ENCODE measurements around the gene ATP5MG. TPM values are rescaled to one million over a fixed set of nuclear protein-coding genes. Genes with fewer than 3 reads are reported as not detected.

Gene ATP5MG
- total and polyA plus RNA-seq, 2 donors from 2014 or later, result 173 to 811 TPM

DNA sequence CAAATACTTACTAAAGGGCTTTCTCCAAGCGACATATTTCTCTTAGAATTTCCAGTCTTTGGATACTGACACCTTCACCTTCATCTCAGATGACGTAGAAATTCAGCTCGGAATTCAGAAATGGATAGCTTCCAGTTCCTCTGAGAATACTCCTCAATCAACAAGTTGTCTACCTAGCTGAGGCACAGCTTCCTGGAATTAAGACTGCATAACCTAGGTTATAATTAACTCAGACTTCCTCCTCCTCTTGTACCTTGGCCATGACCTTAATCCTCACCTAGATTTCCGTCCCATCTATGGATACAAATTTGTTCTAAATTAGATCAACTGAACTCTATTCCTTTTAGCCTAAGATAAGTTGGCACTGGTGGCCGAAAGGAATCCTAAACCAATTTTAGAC, 17.4 kb downstream of the ATP5MG start:
- H3K4me3 ChIP-seq (ENCODE audit: low read length in 3 of 3), result peak overlapping the region in 1 of 3 donors; percentile 47
- H3K9ac ChIP-seq (ENCODE audit: low read length in 3 of 3), result no peak overlapping the region
- peak; percentile 37 for FAIRE-seq
- no peaks in the 10 kb centered on the region for H3K27me3 ChIP-seq (ENCODE audit: control insufficient read depth, insufficient read depth, low read length)
- no peaks in the 10 kb centered on the region for H3K9me3 ChIP-seq (ENCODE audit: control insufficient read depth in 2 of 3, insufficient read depth in 1 of 3, low read length in 3 of 3)
- TF ChIP-seq, protein P1, sequence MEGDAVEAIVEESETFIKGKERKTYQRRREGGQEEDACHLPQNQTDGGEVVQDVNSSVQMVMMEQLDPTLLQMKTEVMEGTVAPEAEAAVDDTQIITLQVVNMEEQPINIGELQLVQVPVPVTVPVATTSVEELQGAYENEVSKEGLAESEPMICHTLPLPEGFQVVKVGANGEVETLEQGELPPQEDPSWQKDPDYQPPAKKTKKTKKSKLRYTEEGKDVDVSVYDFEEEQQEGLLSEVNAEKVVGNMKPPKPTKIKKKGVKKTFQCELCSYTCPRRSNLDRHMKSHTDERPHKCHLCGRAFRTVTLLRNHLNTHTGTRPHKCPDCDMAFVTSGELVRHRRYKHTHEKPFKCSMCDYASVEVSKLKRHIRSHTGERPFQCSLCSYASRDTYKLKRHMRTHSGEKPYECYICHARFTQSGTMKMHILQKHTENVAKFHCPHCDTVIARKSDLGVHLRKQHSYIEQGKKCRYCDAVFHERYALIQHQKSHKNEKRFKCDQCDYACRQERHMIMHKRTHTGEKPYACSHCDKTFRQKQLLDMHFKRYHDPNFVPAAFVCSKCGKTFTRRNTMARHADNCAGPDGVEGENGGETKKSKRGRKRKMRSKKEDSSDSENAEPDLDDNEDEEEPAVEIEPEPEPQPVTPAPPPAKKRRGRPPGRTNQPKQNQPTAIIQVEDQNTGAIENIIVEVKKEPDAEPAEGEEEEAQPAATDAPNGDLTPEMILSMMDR (IDR thresholded peaks at IDR 0.05; ENCODE audit: borderline replicate concordance, extremely low read depth, insufficient read depth), result no peak
- no peaks in the 10 kb centered on the region for H3K36me3 ChIP-seq (ENCODE audit: control insufficient read depth in 2 of 3, insufficient read depth in 3 of 3, low read length in 3 of 3)
- H3K4me1 ChIP-seq (ENCODE audit: control insufficient read depth in 2 of 3, insufficient read depth in 2 of 3, low read depth in 1 of 3, low read length in 3 of 3), result peaks cover 0 to 15% (median 0%) of the 10 kb centered on the region in 3 donors
- H3K27ac ChIP-seq (ENCODE audit: low read depth in 2 of 2, low read length in 2 of 2), result peak overlapping the region; percentile 39 to 51
- DNase-seq, result no peak
- intact Hi-C loops (cut with DNase I), result no loop called here

- no peak overlapping the region for H3K9ac ChIP-seq (ENCODE audit: low read length in 3 of 3)
- H3K4me1 ChIP-seq (ENCODE audit: control insufficient read depth in 2 of 3, insufficient read depth in 2 of 3, low read depth in 1 of 3, low read length in 3 of 3), result no peaks in the 10 kb centered on the region
- no peaks in the 10 kb centered on the region for H3K36me3 ChIP-seq (ENCODE audit: control insufficient read depth in 2 of 3, insufficient read depth in 3 of 3, low read length in 3 of 3)
- no peak for DNase-seq
- TF ChIP-seq, protein P1 (IDR thresholded peaks at IDR 0.05; ENCODE audit: borderline replicate concordance, extremely low read depth, insufficient read depth), result no peak
- FAIRE-seq, result no peak
- no peaks in the 10 kb centered on the region for H3K27me3 ChIP-seq (ENCODE audit: control insufficient read depth, insufficient read depth, low read length)
- intact Hi-C loops (cut with DNase I), result no loop called here
- no peaks in the 10 kb centered on the region for H3K9me3 ChIP-seq (ENCODE audit: control insufficient read depth in 2 of 3, insufficient read depth in 1 of 3, low read length in 3 of 3)
- no peak overlapping the region for H3K4me3 ChIP-seq (ENCODE audit: low read length in 3 of 3)
- H3K27ac ChIP-seq (ENCODE audit: low read depth in 2 of 2, low read length in 2 of 2), result no peak overlapping the region
Observed at GRCh38 chr11:118427707-118428106, 26.3 kb downstream of the ATP5MG start.

- Histone ChIP-seq H3K27ac (ENCODE audit: low read depth in 2 of 2, low read length in 2 of 2) (no peak overlapping the region), H3K9ac (ENCODE audit: low read length in 3 of 3) (no peak overlapping the region), H3K27me3 (ENCODE audit: control insufficient read depth, insufficient read depth, low read length) (no peaks in the 10 kb centered on the region), H3K4me3 (ENCODE audit: low read length in 3 of 3) (no peak overlapping the region), H3K9me3 (ENCODE audit: control insufficient read depth in 2 of 3, insufficient read depth in 1 of 3, low read length in 3 of 3) (no peaks in the 10 kb centered on the region), H3K4me1 (ENCODE audit: control insufficient read depth in 2 of 3, insufficient read depth in 2 of 3, low read depth in 1 of 3, low read length in 3 of 3) (peaks cover 0 to 5% (median 5%) of the 10 kb centered on the region in 3 donors), H3K36me3 (ENCODE audit: control insufficient read depth in 2 of 3, insufficient read depth in 3 of 3, low read length in 3 of 3) (no peaks in the 10 kb centered on the region)
- FAIRE-seq (no peak), DNase-seq (no peak)
- TF ChIP-seq, protein P1 (IDR thresholded peaks at IDR 0.05; ENCODE audit: borderline replicate concordance, extremely low read depth, insufficient read depth), result no peak
- intact Hi-C loops (cut with DNase I), result no loop called here
Observed at GRCh38 chr11:118430956-118431355, 29.6 kb downstream of the ATP5MG start.

DNA sequence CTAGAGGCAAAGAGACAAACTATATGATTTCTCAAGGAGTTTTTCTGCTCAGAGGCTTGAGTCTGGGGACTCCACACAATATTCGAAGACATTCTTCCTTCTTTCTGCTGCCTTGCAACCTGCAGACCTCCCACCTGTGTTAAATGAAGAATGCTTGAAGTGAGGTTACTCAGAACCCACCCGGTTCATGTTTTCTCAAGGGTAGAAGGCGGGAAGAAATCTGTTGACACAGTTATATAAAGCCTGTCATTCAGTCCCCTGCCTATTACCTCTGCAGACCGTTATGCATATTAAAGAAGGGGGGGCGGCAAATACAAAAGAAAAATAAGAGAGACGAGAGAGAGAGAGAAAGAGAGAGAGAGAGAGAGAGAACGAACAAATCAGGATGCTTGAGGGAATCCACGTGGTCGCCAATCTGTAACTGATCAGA, 32.7 kb downstream of the ATP5MG start:
- FAIRE-seq, result no peak
- Histone ChIP-seq H3K27ac (ENCODE audit: low read depth in 2 of 2, low read length in 2 of 2) (no peak overlapping the region), H3K9ac (ENCODE audit: low read length in 3 of 3) (peak overlapping the region in 1 of 3 donors; percentile 53), H3K36me3 (ENCODE audit: control insufficient read depth in 2 of 3, insufficient read depth in 3 of 3, low read length in 3 of 3) (no peaks in the 10 kb centered on the region), H3K27me3 (ENCODE audit: control insufficient read depth, insufficient read depth, low read length) (no peaks in the 10 kb centered on the region), H3K4me3 (ENCODE audit: low read length in 3 of 3) (peak overlapping the region; percentile 76 to 90 (median 88)), H3K4me1 (ENCODE audit: control insufficient read depth in 2 of 3, insufficient read depth in 2 of 3, low read depth in 1 of 3, low read length in 3 of 3) (peaks cover 2 to 15% (median 5%) of the 10 kb centered on the region in 3 donors), H3K9me3 (ENCODE audit: control insufficient read depth in 2 of 3, insufficient read depth in 1 of 3, low read length in 3 of 3) (no peaks in the 10 kb centered on the region)
- DNase-seq, result no peak
- intact Hi-C loops (cut with DNase I), result no loop called here
- TF ChIP-seq, protein P1 (IDR thresholded peaks at IDR 0.05; ENCODE audit: borderline replicate concordance, extremely low read depth, insufficient read depth), result no peak
